Caco-2 (cell line): Measurements from ENCODE around the gene USP53. TPM values are rescaled to one million over a fixed set of nuclear protein-coding genes. Genes with fewer than 3 reads are reported as not detected.

ENCODE experiments used
- BruUV-seq: library from RNA; stranded (reverse); fragments of 400-500 nt; replicated peaks from 2 replicates; lab custom pipeline; 2021; lab: Mats Ljungman, UMichigan
- CTCF ChIA-PET: fragments of 300-600 bp; sonication (Branson Sonifier 250); formaldehyde crosslinking; loops from one replicate; lab custom pipeline; 2022; ENCODE audit warnings: antibody characterized with exemption; lab: Charles Lee
- POLR2A ChIA-PET: fragments of 300-600 bp; sonication (Branson Sonifier 250); formaldehyde crosslinking; loops from one replicate; lab custom pipeline; 2022; ENCODE audit warnings: antibody characterized with exemption; lab: Charles Lee
- DNase-seq, 2 experiments: peaks; one replicate each; pipeline versions ENCODE4 v3.0.0 to v3.0.0-alpha.2; 2020 to 2022
- H3K27me3 ChIP-seq: replicated peaks from 2 replicates; pipeline ENCODE4 v1.6.0; 2011; ENCODE audit warnings: low read length; ENCODE audit not compliant: control insufficient read depth, insufficient read depth
- H3K36me3 ChIP-seq: 2 replicates; pipeline ENCODE4 v1.5.1; 2011; ENCODE audit warnings: low read length; ENCODE audit not compliant: control insufficient read depth, insufficient read depth
- H3K4me1 ChIP-seq: fragments of 250-450 bp; sonication (Bioruptor Pico); 2 replicates; pipeline ENCODE4 v1.5.1; 2020; ENCODE audit warnings: mild to moderate bottlenecking
- H3K4me3 ChIP-seq: 2 replicates; pipeline ENCODE4 v1.5.1; 2011; ENCODE audit warnings: low read depth, mild to moderate bottlenecking, control low read depth, low read length
- H3K9me3 ChIP-seq: fragments of 250-450 bp; sonication (Bioruptor Pico); 2 replicates; pipeline ENCODE4 v1.5.1; 2020; ENCODE audit warnings: mild to moderate bottlenecking, moderate library complexity
- H3K27ac Mint-ChIP-seq: one replicate; pipeline ENCODE4 v1.8.0; 2022; ENCODE audit warnings: mixed read lengths; ENCODE audit not compliant: unreplicated experiment
- H3K27me3 Mint-ChIP-seq: one replicate; pipeline ENCODE4 v1.8.0; 2022; ENCODE audit warnings: mixed read lengths; ENCODE audit not compliant: insufficient read depth, unreplicated experiment
- H3K36me3 Mint-ChIP-seq: one replicate; pipeline ENCODE4 v1.8.0; 2022; ENCODE audit warnings: mild to moderate bottlenecking, mixed read lengths; ENCODE audit not compliant: insufficient read depth, unreplicated experiment
- H3K4me1 Mint-ChIP-seq: one replicate; pipeline ENCODE4 v1.8.0; 2022; ENCODE audit warnings: low read depth, mixed read lengths; ENCODE audit not compliant: unreplicated experiment
- H3K4me3 Mint-ChIP-seq: one replicate; pipeline ENCODE4 v1.8.0; 2022; ENCODE audit warnings: mild to moderate bottlenecking, moderate library complexity, mixed read lengths; ENCODE audit not compliant: unreplicated experiment
- H3K9me3 Mint-ChIP-seq: one replicate; pipeline ENCODE4 v1.8.0; 2022; ENCODE audit warnings: mixed read lengths; ENCODE audit not compliant: unreplicated experiment
- CTCF ChIP-seq, 2 experiments: fragments of 200-600 bp in 1 of 2; IDR thresholded peaks; 1 replicate in 1 of 2; 2 replicates in 1 of 2; pipeline versions ENCODE4 v1.5.1 to v1.8.0; 2011 to 2022; ENCODE audit warnings: antibody characterized with exemption in 1 of 2, control low read depth in 1 of 2, inconsistent platforms in 1 of 2, low read depth in 1 of 2, low read length in 1 of 2, mild to moderate bottlenecking in 1 of 2, moderate library complexity in 1 of 2; ENCODE audit not compliant: insufficient read depth in 1 of 2, severe bottlenecking in 1 of 2, unreplicated experiment in 1 of 2
- intact Hi-C: fragments of 100-400 bp; cut with micrococcal nuclease; formaldehyde crosslinking; loops from one replicate; pipeline ENCODE4 v1.10.0; 2022; ENCODE audit not compliant: unreplicated experiment
- total RNA-seq: library from RNA; stranded (reverse); gene quantifications from 2 replicates; pipeline ENCODE4 v1.2.3, GENCODE V29; 2022

Gene USP53
- total RNA-seq, 1 experiment from 2014 or later: 49.3 TPM

DNA sequence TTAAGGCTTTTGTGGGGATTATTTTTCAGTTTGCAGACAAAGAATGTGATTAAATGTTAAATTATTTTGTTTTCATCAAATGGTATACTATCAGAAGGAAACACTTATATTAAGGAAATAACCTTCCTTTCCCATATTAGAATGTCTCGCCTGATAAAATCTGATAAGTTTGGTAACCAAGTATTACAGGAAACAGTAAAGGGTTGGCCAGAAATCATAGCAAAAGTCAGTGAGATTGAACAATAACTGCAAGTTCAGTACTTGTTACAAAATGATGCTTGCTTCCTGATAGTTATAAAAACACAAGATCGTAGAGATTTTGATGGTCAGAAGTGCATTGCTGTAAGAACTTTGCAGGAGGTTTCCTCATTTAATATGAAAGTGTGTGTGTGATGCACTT lies 68.9 kb downstream of the USP53 start:
- H3K4me3 ChIP-seq: no peak overlapping the region
- CTCF ChIA-PET: no interaction called here
- Mint-ChIP-seq H3K27me3 (no peaks in the 10 kb centered on the region), H3K9me3 (no peaks in the 10 kb centered on the region), H3K36me3 (peaks cover 28% of the 10 kb centered on the region), H3K4me1 (peaks cover 29% of the 10 kb centered on the region), H3K4me3 (no peak overlapping the region), H3K27ac (no peak overlapping the region)
- intact Hi-C loops: no loop called here
- TF ChIP-seq CTCF (IDR thresholded peaks at IDR 0.05; ENCODE audit: insufficient read depth in 1 of 2, low read depth in 1 of 2, low read length in 1 of 2, severe bottlenecking in 1 of 2, unreplicated experiment in 1 of 2): no peak
- H3K9me3 ChIP-seq: no peaks in the 10 kb centered on the region
- BruUV-seq: no TSS peak
- H3K27me3 ChIP-seq: no peaks in the 10 kb centered on the region
- DNase-seq: no peak
- no peaks in the 10 kb centered on the region for H3K36me3 ChIP-seq
- POLR2A ChIA-PET: no interaction called here
- no peaks in the 10 kb centered on the region; the same call in 1 of the 2 replicates for H3K4me1 ChIP-seq

DNA sequence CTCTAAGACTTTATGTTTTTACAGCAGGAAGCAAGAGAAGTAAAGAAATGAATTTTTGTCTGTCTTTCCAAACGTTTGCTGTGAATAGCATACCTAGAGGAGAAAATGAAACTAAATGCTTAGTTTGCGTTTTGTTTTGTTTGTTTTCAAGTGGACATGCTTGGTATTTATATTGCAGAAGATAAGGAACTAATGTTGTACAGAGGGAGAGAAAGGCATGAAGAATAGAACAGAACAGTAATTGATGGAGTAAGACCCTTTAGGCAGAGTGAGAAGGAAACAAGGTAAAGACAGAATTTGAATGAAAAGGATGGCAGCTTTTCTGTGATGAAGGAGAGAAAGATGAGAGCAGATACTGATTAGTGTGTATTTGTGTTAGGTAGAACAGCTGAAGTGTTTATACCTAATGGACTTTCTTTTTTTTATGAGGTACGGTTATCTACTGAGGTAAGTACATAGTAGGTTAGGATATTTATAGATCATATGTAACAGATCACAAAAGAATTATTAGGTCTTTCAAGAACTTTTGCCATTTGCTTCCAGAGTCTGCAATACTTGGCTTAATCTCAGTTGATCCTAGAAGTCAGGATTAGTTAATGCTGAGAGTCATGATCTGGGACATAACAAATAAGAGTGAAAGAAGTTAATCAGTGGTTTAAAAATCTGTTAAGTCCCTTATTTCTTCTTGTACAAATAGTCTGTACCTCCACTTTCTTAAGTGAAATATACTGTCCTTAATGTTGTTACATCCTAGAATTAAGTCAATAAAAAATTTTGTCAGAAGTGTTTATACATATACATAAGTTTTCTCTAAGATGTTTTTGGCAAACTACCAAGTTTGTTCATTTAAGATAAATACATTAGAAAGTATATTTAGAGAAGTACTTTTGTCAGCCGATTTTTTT lies 72.6 kb downstream of the USP53 start:
- Mint-ChIP-seq H3K27ac (no peak overlapping the region), H3K27me3 (no peaks in the 10 kb centered on the region), H3K9me3 (no peaks in the 10 kb centered on the region), H3K4me1 (peaks cover 27% of the 10 kb centered on the region), H3K4me3 (peak overlapping the region; percentile 11), H3K36me3 (peaks cover 29% of the 10 kb centered on the region)
- TF ChIP-seq CTCF (IDR thresholded peaks at IDR 0.05; ENCODE audit: insufficient read depth in 1 of 2, low read depth in 1 of 2, low read length in 1 of 2, severe bottlenecking in 1 of 2, unreplicated experiment in 1 of 2): no peak
- H3K4me3 ChIP-seq: no peak overlapping the region
- ChIA-PET POLR2A (no interaction called here), CTCF (no interaction called here)
- no TSS peak for BruUV-seq
- no peaks in the 10 kb centered on the region for H3K36me3 ChIP-seq
- no peaks in the 10 kb centered on the region for H3K27me3 ChIP-seq
- intact Hi-C loops: loop anchor here (5.0 kb wide), 1 partner anchor 73 kb away; the partner anchor contains the start of gene USP53
- DNase-seq: no peak
- H3K4me1 ChIP-seq: peaks cover 3% of the 10 kb centered on the region
- H3K9me3 ChIP-seq: no peaks in the 10 kb centered on the region

DNA sequence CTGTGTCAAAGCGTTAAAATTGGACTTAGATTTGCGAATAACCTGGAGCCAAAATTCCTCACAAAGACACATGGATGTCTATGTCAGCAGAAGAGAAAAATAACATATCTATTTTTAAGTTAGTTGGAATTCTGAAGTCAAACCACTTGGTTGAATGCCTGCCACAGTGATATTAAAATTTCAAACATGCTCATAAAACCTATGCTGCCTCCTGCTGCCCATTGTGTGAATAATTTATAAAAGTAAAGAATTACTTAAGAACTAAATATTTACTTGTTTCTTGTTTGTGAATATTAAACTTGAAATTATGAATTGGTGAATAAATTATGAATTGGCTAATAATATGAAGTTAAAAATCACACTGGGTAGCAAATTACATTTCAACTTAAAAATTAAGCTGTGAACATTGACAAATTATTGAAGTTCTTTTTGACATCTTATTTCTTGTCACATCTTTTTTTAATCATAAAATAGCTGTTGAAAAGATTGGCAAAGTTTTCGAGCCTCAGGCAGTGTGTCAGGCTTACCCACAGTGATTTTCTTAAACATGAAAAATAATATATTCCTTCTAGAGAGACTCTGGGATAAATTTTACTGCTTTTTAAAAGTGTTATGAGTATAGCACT lies 74.0 kb downstream of the USP53 start:
- CTCF ChIA-PET: no interaction called here
- DNase-seq: no peak
- POLR2A ChIA-PET: no interaction called here

More for the DNA sequence above, 74.0 kb downstream of the USP53 start:
- BruUV-seq: no TSS peak
- peaks cover 10% of the 10 kb centered on the region for H3K4me1 ChIP-seq
- peaks cover 19% of the 10 kb centered on the region for H3K4me1 Mint-ChIP-seq
- no peaks in the 10 kb centered on the region for H3K9me3 ChIP-seq
- intact Hi-C loops: loop anchor here (1.0 to 5.0 kb wide), 3 partner anchors 74 to 304 kb away; partner anchors contain the start of gene USP53
- no peak overlapping the region for H3K4me3 ChIP-seq
- peaks cover 18% of the 10 kb centered on the region for H3K36me3 Mint-ChIP-seq
- H3K4me3 Mint-ChIP-seq: no peak overlapping the region
- TF ChIP-seq CTCF (IDR thresholded peaks at IDR 0.05; ENCODE audit: insufficient read depth in 1 of 2, low read depth in 1 of 2, low read length in 1 of 2, severe bottlenecking in 1 of 2, unreplicated experiment in 1 of 2): peak; percentile 34 to 52
- H3K36me3 ChIP-seq: no peaks in the 10 kb centered on the region
- no peaks in the 10 kb centered on the region for H3K27me3 ChIP-seq
- no peaks in the 10 kb centered on the region for H3K27me3 Mint-ChIP-seq
- H3K9me3 Mint-ChIP-seq: no peaks in the 10 kb centered on the region
- no peak overlapping the region for H3K27ac Mint-ChIP-seq
